ENCODE results near the gene ARHGAP10.

DNA sequence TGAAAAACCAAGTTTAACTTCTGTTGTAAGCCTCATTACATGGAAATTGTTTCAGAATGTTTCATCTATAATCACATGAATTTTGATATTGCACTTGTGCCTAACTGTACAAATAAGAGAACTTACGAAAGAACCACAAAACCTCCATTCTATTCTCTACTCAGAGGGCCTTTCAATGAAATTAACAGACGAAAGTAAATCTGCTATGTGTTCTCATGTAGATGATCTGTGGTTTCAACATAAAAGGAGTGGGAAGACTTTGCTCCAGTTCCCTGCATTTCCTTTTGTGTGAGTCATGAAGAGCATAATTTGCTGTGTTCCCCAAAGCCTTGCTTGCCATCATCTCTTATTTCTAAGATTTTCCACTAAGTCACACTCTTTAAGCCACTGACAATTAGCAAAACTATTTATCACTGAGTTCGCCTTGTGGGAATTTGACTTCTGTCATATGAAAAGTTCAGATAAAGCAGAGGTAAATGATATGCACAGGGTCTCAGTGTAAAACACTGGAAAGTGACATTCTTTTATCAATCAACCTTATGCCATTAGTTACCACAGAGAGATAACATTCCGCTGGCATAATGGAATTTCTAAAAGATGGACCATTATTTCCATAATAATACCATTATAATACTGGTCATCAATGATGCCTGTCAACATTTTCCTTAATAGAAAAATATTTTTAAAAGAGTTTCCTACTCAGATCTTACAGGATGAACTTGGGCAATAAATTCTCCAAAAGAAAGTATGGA, 380.5 kb downstream of the ARHGAP10 start:
- TF ChIP-seq, protein P1, sequence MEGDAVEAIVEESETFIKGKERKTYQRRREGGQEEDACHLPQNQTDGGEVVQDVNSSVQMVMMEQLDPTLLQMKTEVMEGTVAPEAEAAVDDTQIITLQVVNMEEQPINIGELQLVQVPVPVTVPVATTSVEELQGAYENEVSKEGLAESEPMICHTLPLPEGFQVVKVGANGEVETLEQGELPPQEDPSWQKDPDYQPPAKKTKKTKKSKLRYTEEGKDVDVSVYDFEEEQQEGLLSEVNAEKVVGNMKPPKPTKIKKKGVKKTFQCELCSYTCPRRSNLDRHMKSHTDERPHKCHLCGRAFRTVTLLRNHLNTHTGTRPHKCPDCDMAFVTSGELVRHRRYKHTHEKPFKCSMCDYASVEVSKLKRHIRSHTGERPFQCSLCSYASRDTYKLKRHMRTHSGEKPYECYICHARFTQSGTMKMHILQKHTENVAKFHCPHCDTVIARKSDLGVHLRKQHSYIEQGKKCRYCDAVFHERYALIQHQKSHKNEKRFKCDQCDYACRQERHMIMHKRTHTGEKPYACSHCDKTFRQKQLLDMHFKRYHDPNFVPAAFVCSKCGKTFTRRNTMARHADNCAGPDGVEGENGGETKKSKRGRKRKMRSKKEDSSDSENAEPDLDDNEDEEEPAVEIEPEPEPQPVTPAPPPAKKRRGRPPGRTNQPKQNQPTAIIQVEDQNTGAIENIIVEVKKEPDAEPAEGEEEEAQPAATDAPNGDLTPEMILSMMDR (IDR thresholded peaks at IDR 0.05), result no peak
- no peak for TF ChIP-seq POLR2A (IDR thresholded peaks at IDR 0.05)

Measured in esophagus squamous epithelium (tissue), 4 donors.